Activated CD4-positive, alpha-beta T cell treated with anti-CD3 and anti-CD28 coated beads, Interleukin-2, amount 50 U/mL, for 4 hours (primary cell): ENCODE data around the gene PXMP4.
"Not testable (repeated sequence)": the region's sequence is repeated elsewhere in the genome, so short reads cannot be mapped to it uniquely, and the experiment has no call there.

Experiments
- DNase-seq, 2 experiments: peaks; one replicate each; pipeline ENCODE4 v3.0.0-alpha.2; 2020

The PXMP4 gene

DNA sequence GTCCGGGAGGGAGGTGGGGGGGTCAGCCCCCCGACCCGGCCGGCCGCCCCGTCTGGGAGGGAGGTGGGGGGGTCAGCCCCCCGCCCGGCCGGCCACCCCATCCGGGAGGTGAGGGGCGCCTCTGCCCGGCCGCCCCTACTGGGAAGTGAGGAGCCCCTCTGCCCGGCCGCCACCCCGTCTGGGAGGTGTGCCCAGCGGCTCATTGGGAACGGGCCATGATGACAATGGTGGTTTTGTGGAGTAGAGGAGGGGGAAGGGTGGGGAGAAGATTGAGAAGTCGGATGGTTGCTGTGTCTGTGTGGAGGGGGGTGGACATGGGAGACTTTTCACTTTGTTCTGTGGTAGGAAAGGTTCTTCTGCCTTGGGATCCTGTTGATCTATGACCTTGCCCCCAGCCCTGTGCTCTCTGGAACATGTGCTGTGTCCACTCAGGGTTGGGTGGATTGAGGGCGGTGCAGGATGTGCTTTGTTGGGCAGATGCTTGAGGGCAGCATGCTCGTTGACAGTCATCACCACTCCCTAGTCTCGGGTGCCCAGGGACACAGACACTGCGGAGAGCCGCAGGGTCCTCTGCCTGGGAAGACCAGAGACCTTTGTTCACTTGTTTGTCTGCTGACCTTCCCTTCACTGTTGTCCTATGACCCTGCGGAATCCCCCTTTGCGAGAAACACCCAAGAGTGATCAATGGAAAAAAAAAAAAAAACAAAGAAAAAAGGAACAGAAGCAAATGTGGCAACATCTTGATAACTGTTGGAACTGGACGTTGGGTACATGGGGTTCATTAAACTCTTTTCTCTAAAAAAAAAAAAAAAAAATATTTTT lies 18.3 kb downstream of the PXMP4 start:
- DNase-seq = no peak

- DNase-seq = not testable (repeated sequence)
Observed at GRCh38 chr20:33700696-33701441, 19.2 kb downstream of the PXMP4 start.

GRCh38 chr20:33698966-33699365 lies 21.1 kb downstream of the PXMP4 start:
- DNase-seq = not testable (repeated sequence)

- DNase-seq = no peak
Observed at GRCh38 chr20:33697129-33697528, 23.0 kb downstream of the PXMP4 start.

DNA sequence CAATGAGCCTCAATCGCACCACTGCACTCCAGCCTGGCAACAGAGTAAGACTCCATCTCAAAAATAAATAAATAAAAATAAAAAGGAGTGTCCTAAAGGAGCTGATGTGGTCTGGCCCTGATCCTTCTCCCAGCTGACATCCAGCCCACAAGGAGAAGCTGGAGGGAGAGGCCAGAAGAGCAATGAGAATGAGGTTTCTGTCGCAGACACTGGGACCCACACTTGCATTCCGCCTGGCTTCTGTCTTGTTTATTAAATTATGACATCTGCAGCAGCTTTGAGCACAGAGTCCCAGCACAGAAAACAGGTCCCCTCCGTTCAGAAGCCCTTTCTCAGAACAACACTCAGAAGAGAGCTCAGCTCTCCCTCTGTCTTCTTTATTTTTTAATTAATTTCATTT lies 23.7 kb downstream of the PXMP4 start:
- no peak for DNase-seq

GRCh38 chr20:33694639-33695012 lies 25.5 kb downstream of the PXMP4 start:
- DNase-seq = no peak

DNA sequence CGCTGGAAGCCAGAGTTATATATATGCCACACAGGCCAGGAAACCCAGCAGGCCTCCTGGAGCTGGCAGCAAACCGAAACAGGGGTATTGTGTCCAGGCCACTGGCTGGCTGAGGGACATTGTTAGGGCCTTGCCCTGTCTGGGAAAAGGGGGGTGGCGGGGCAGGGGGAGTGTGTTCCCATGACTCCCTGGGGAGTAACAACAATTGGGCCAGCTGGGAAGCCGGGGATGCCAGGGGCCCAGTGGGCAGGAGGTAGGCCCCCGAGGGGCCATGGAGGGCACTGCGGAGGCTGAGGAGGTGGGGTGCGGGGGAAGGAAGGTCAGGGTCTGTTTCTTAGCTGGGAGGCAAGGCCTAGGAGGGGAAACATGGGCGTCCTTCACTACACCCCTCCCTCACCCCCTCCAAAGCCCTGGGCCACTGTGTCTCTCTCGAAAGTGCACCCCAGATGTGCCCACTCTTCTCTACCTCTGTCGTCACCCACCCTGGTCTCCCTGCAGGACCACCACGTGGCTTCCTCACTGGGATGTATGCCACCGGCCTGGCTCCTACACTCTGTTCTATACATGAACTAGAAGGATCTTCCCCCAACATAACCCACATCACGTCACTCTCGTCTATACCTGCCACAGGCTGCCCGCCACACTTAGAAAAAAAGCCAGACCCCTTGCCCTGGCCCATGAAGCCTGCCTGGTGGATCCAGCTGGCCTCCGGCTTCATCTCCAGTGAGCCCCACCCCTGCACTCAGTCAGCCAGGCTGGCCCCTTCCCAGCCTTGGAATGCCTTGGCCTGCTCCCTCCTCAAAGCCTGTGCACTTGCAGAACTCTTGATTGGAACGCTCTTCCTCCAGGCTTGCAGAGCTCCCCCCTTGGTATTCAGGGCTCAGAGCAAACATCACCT lies 26.1 kb downstream of the PXMP4 start:
- no peak for DNase-seq

DNA sequence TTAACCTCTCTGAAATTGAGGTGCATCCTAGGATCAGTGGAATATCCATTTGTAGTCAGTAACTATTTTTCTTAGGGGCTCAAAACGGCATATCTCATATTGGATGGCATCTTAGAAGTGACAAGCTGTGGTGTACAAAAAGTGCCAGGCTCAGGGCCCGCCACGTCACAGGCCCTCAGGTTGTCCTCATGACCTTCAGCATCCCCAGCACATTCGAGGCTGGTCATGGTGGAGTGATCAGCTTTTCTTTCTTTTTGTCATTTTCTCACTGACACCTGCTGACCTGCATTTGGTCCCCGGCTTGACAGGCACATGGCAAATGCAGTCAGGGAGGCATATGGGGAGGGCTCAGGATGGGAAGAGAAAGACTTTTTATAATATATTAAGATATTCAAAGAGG lies 26.8 kb downstream of the PXMP4 start:
- DNase-seq = no peak

DNA sequence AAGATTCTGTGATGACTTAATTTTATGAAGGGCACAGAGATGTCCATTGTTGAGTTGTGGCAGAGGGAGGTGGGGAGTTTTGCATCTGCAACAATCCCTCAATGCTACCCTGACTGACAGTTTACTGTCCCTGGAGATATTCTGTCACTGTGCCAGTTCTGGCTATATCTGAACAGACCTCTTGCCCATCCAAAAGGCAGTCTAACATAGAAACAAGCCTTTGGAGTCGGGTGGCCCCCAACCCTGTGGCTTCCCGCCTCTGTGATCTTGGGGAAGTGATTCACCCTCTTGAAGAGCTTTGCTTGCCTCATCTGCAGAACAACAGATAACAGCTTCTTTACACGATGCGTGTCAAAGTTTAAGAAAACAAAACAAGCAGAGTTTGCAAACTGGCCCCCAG lies 30.1 kb downstream of the PXMP4 start:
- DNase-seq = peak in 1 of 2 experiments; percentile 33

DNA sequence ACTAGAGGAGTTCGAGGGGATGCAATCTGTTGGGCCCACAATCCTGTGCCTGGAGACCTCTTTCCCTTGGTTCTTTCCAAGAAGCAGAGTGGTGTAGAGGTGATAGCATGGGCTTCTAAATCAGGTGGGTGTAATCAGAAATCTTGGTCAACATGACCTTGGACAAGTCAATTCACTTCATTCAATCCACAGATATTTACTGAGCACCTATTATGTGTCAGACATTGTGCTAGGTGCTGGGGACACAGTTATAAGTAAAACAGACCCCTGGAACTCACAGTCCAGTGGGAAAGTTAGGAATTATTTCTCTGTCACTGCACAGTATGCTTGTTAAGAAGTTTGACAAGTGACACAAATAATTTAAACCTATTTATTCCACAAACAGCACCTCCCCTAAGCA lies 30.6 kb downstream of the PXMP4 start:
- DNase-seq = no peak

DNA sequence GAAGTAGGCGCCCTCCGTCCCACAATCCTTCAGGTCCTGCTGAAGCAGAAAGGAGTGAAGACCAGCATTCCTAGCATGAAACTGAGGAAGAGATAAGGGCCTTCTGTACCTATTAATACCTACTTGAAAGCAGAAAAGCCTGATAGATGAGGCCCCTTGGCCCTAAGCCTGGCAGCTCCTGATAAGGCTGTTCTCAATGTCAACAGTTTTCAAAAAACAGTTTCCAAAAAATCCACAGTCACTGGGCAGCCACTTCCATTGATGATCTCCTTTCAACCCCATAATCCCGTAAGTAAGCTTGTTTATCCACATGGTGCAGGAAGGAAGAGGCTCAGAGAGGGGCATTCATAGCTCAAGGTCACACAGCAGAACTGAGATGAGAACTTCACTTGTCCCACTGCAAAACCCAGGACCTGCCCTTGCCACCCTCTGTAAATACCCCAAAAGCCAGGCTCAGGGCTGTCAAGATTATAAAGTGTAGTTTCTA lies 31.1 kb downstream of the PXMP4 start:
- DNase-seq = no peak

- no peak for DNase-seq
Observed at GRCh38 chr20:33687993-33688937, 31.8 kb downstream of the PXMP4 start.

GRCh38 chr20:33687370-33687915 lies 32.7 kb downstream of the PXMP4 start:
- DNase-seq = no peak

DNA sequence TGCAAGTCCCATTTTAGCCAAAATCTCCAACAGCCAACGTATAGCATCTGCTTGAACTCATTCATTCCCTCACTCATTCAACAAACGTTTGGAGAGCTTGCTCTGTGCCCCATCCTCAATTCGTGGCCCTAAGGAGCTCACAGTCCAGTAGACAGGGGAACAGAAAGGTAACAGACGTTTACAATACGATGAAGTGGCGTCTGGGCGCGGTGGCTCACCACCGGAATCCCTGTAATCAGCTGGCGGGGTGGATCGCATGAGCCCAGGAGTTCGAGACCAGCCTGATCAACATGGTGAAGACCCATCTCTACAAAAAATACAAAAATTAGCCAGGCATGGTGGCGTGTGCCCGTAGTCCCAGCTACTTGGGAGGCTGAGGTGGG lies 33.1 kb downstream of the PXMP4 start:
- DNase-seq = no peak

DNA sequence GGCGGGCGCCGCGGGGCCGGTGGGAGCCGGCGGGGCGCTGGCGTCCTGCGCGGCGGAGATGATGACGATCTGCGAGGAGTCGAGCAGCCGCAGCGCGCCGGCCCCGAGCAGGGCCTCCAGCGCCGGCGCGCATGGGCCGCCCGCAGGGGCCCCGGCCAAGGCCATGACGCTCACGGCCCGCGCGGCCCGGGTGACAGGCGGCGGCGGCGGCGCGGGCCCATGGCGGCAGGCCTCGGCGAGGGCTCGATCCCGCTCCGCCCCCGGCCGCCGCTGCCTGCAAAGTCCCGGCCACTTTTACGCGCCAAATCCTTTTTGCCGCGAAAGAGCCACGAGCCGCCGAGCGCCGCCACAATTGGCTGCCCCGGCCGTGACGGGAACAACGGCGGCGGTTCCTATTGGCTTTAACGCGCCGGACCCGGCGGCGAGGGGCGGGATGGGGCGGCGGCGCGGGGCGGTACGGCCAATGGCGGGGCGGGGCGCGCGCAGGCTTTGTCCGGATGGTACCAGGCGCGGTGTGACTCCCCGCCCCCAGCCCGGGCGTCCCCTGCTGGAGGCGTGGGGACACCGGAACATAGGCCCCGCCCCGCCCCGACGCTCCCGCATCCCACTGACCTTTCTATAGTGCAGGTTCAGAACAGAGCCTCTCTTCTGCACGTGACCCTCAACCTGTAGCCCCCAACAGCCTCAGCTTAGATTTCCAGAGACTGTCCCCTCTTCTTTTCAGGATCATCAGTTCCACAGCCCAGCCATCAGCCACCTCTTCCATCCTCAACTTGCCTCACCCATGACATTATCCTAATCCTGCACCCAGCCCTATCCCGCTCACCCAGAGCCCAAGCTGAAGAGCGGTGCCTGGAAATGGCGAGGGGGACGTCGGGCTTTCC lies 33.8 kb downstream of the PXMP4 start, which contains the start of gene E2F1:
Gene E2F1, minus strand, starts transcription at position 286 of the 884 bp plus-strand sequence. Its CDS starts 121 bp downstream, at position 165.
- DNase-seq = peak; percentile 89

GRCh38 chr20:33685328-33686099 lies 34.6 kb downstream of the PXMP4 start:
- DNase-seq = no peak

- no peak for DNase-seq
Observed at GRCh38 chr20:33684533-33685327, 35.4 kb downstream of the PXMP4 start.

- DNase-seq = no peak
Observed at GRCh38 chr20:33681728-33682353, 38.3 kb downstream of the PXMP4 start.
